ENCODE data around the gene TBC1D22A. TPM values are rescaled to one million over a fixed set of nuclear protein-coding genes. Genes with fewer than 3 reads are reported as not detected.

Gene TBC1D22A
- total and polyA plus RNA-seq, 10 of the 15 experiments (the other 5 are each of a cell fraction or from before 2014, with no cell fraction given), result 0.63 to 44.7 (median 27.4) TPM

GRCh38 chr22:47023871-47024270, 261.4 kb downstream of the TBC1D22A start:
- H3K4me3 ChIP-seq, result no peak overlapping the region
- CTCF ChIA-PET, result no interaction called here
- RAD21 ChIA-PET (ENCODE audit: unreplicated experiment), result no interaction called here
- BruUV-seq (replicated peaks), result no TSS peak
- in situ Hi-C loops (cut with MboI) (loop anchor here (10.0 kb wide), 1 partner anchor 61 kb away; no protein-coding TSS in a partner anchor), intact Hi-C loops (cut with micrococcal nuclease; ENCODE audit: unreplicated experiment) (no loop called here)
- H3K4me2 ChIP-seq (ENCODE audit: control insufficient read depth, insufficient read depth), result no peak overlapping the region
- no peaks in the 10 kb centered on the region for H3K4me1 ChIP-seq (ENCODE audit: control insufficient read depth, insufficient read depth, low read length)
- peaks cover 0 to 3% of the 10 kb centered on the region in 2 experiments; a peak in 3 of 4 replicates for H3K36me3 ChIP-seq (ENCODE audit: control insufficient read depth in 2 of 2, insufficient read depth in 2 of 2, low read length in 1 of 2)
- H3K27ac ChIP-seq (ENCODE audit: control insufficient read depth, insufficient read depth), result no peak overlapping the region
- SMC1A ChIA-PET (ENCODE audit: uncharacterized antibody, unreplicated experiment), result no interaction called here
- no peak overlapping the region for H2AFZ ChIP-seq (ENCODE audit: control insufficient read depth, low read depth, low read length)
- WGBS (ENCODE audit: insufficient coverage, insufficient replicate concordance, low lambda C conversion rate, missing lambda C conversion rate), result 97% methylated on average over 13 of the region's 13 CpGs
- no peak for FAIRE-seq
- no peak for ATAC-seq
- H3K9me3 ChIP-seq (replicated peaks; ENCODE audit: control insufficient read depth, insufficient read depth, low read length), result peaks cover 14% of the 10 kb centered on the region; the same call in 2 of the 3 replicates
- POLR2A ChIA-PET, result no interaction called here
- no peaks in the 10 kb centered on the region for H3K27me3 ChIP-seq (replicated peaks in 1 of 2; ENCODE audit: control insufficient read depth in 2 of 2, insufficient read depth in 2 of 2, low read length in 1 of 2)
- no peaks in the 10 kb centered on the region; the same call in 1 of the 2 replicates for H3K79me2 ChIP-seq (ENCODE audit: control insufficient read depth, insufficient read depth, low read length)
- no peaks in the 10 kb centered on the region for H4K20me1 ChIP-seq (ENCODE audit: control insufficient read depth, insufficient read depth)
- TF ChIP-seq NR2C1 (IDR thresholded peaks at IDR 0.05), result no peak
- no peak for TF ChIP-seq ZZZ3 (IDR thresholded peaks at IDR 0.05; ENCODE audit: control insufficient read depth, insufficient read length, low read depth)
- TF ChIP-seq BMI1 (IDR thresholded peaks at IDR 0.05; ENCODE audit: borderline replicate concordance), result no peak
- no peak for TF ChIP-seq ZNF24 (IDR thresholded peaks at IDR 0.05)
- TF ChIP-seq CREB1 (IDR thresholded peaks at IDR 0.05; ENCODE audit: low read depth), result no peak
- TF ChIP-seq BCLAF1 (IDR thresholded peaks at IDR 0.05), result no peak
- no peak for TF ChIP-seq SMAD5 (IDR thresholded peaks at IDR 0.05; ENCODE audit: low read depth)
- TF ChIP-seq BRCA1 (IDR thresholded peaks at IDR 0.05; ENCODE audit: low read depth, low read length), result no peak
- TF ChIP-seq, protein P1, sequence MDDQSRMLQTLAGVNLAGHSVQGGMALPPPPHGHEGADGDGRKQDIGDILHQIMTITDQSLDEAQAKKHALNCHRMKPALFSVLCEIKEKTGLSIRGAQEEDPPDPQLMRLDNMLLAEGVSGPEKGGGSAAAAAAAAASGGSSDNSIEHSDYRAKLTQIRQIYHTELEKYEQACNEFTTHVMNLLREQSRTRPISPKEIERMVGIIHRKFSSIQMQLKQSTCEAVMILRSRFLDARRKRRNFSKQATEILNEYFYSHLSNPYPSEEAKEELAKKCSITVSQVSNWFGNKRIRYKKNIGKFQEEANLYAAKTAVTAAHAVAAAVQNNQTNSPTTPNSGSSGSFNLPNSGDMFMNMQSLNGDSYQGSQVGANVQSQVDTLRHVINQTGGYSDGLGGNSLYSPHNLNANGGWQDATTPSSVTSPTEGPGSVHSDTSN (IDR thresholded peaks at IDR 0.05; ENCODE audit: insufficient replicate concordance, low read depth, low read length), result no peak
- TF ChIP-seq KLF5 (IDR thresholded peaks at IDR 0.05; ENCODE audit: partially characterized antibody), result no peak
- no peak for TF ChIP-seq EP300 (IDR thresholded peaks at IDR 0.05; ENCODE audit: borderline replicate concordance in 1 of 2, control insufficient read depth in 1 of 2, low read depth in 2 of 2, low read length in 2 of 2)
- no peak for TF ChIP-seq NBN (IDR thresholded peaks at IDR 0.05)
- TF ChIP-seq CBX3 (IDR thresholded peaks at IDR 0.05; ENCODE audit: borderline replicate concordance, low read depth), result no peak
- TF ChIP-seq RB1 (IDR thresholded peaks at IDR 0.05; ENCODE audit: borderline replicate concordance), result no peak
- TF ChIP-seq ZBTB40 (IDR thresholded peaks at IDR 0.05; ENCODE audit: borderline replicate concordance), result no peak
- TF ChIP-seq PML (IDR thresholded peaks at IDR 0.05; ENCODE audit: low read length), result no peak
- TF ChIP-seq WRNIP1 (IDR thresholded peaks at IDR 0.05; ENCODE audit: borderline replicate concordance, low read depth, low read length), result no peak
- DNase-seq (ENCODE audit: low read depth, low spot score), result no peak
- no peak overlapping the region for H3K9ac ChIP-seq (ENCODE audit: control insufficient read depth, insufficient read depth, low read length)

Measured in GM12878 (cell line).